Activated T-cell treated with anti-CD3 and anti-CD28 coated beads, Interleukin-2, amount 50 U/mL, for 24 hours (primary cell): ENCODE data around the gene C9orf152.
"Not testable (repeated sequence)": the region's sequence is repeated elsewhere in the genome, so short reads cannot be mapped to it uniquely, and the experiment has no call there.

Experiments
- DNase-seq: peaks from one replicate; pipeline ENCODE4 v3.0.0-alpha.2; 2020
- H3K27ac Mint-ChIP-seq: 2 replicates; pipeline ENCODE4 v1.8.0; 2020; ENCODE audit warnings: mild to moderate bottlenecking, mixed read lengths
- H3K27me3 Mint-ChIP-seq: 2 replicates; pipeline ENCODE4 v1.8.0; 2020; ENCODE audit warnings: mixed read lengths
- H3K36me3 Mint-ChIP-seq: 2 replicates; pipeline ENCODE4 v1.8.0; 2020; ENCODE audit warnings: low read depth, mixed read lengths
- H3K4me1 Mint-ChIP-seq: 2 replicates; pipeline ENCODE4 v1.8.0; 2020; ENCODE audit warnings: low read depth, mixed read lengths
- H3K4me3 Mint-ChIP-seq: 2 replicates; pipeline ENCODE4 v1.8.0; 2020; ENCODE audit warnings: mild to moderate bottlenecking, moderate library complexity, mixed read lengths
- H3K9me3 Mint-ChIP-seq: 2 replicates; pipeline ENCODE4 v1.8.0; 2020; ENCODE audit warnings: mixed read lengths

C9orf152 gene

GRCh38 chr9:110208031-110208430 lies at the start of gene C9orf152:
Gene C9orf152 (minus strand): TSS chr9:110208159. CDS start chr9:110207579, 580 bp downstream.
- Mint-ChIP-seq H3K36me3 (no peaks in the 10 kb centered on the region), H3K27me3 (peaks cover 3% of the 10 kb centered on the region), H3K4me1 (no peaks in the 10 kb centered on the region), H3K27ac (no peak within 1 kb of the TSS), H3K9me3 (no peaks in the 10 kb centered on the region), H3K4me3 (no peak within 1 kb of the TSS)
- no peak for DNase-seq

- Mint-ChIP-seq H3K4me1 (peaks cover 55% of the 10 kb centered on the region), H3K27me3 (no peaks in the 10 kb centered on the region), H3K27ac (peak overlapping the region; percentile 99), H3K4me3 (peak overlapping the region; percentile 94), H3K9me3 (no peaks in the 10 kb centered on the region), H3K36me3 (peaks cover 41% of the 10 kb centered on the region)
- peak; percentile 59 for DNase-seq
These were observed 49.3 kb upstream of the C9orf152 start for GRCh38 chr9:110257097-110257841.

- H3K36me3 Mint-ChIP-seq, result peaks cover 48% of the 10 kb centered on the region
- H3K27me3 Mint-ChIP-seq, result no peaks in the 10 kb centered on the region
- H3K27ac Mint-ChIP-seq, result peak within 1 kb of the TSS; percentile 99
- peak; percentile 94 for DNase-seq
- no peaks in the 10 kb centered on the region for H3K9me3 Mint-ChIP-seq
- H3K4me3 Mint-ChIP-seq, result peak within 1 kb of the TSS; percentile 94
- peaks cover 61% of the 10 kb centered on the region for H3K4me1 Mint-ChIP-seq
These were observed 48.6 kb upstream of the C9orf152 start, which contains the start of gene TXN for GRCh38 chr9:110256380-110257096. Gene TXN (minus strand): TSS chr9:110256507. CDS start chr9:110256435, 72 bp downstream.

GRCh38 chr9:110255463-110256379 lies 47.8 kb upstream of the C9orf152 start:
- Mint-ChIP-seq H3K9me3 (no peaks in the 10 kb centered on the region), H3K36me3 (peaks cover 56% of the 10 kb centered on the region), H3K27me3 (no peaks in the 10 kb centered on the region), H3K4me1 (peaks cover 65% of the 10 kb centered on the region), H3K27ac (peak overlapping the region; percentile 99), H3K4me3 (peak overlapping the region; percentile 94)
- DNase-seq, result peak; percentile 77

- peaks cover 70% of the 10 kb centered on the region for H3K4me1 Mint-ChIP-seq
- DNase-seq, result no peak
- no peaks in the 10 kb centered on the region for H3K27me3 Mint-ChIP-seq
- H3K27ac Mint-ChIP-seq, result peak overlapping the region; percentile 99
- peaks cover 62% of the 10 kb centered on the region for H3K36me3 Mint-ChIP-seq
- H3K9me3 Mint-ChIP-seq, result no peaks in the 10 kb centered on the region
- peak overlapping the region; percentile 94 for H3K4me3 Mint-ChIP-seq
These were observed 47.1 kb upstream of the C9orf152 start for GRCh38 chr9:110255034-110255462.

- DNase-seq, result no peak
- Mint-ChIP-seq H3K4me3 (peak overlapping the region; percentile 94), H3K36me3 (peaks cover 68% of the 10 kb centered on the region), H3K4me1 (peaks cover 73% of the 10 kb centered on the region), H3K9me3 (no peaks in the 10 kb centered on the region), H3K27ac (peak overlapping the region; percentile 99), H3K27me3 (no peaks in the 10 kb centered on the region)
These were observed 46.5 kb upstream of the C9orf152 start for GRCh38 chr9:110254500-110254899.

GRCh38 chr9:110252509-110253139 lies 44.7 kb upstream of the C9orf152 start:
- peaks cover 64% of the 10 kb centered on the region for H3K4me1 Mint-ChIP-seq
- peaks cover 85% of the 10 kb centered on the region for H3K36me3 Mint-ChIP-seq
- no peaks in the 10 kb centered on the region for H3K27me3 Mint-ChIP-seq
- no peaks in the 10 kb centered on the region for H3K9me3 Mint-ChIP-seq
- peak overlapping the region; percentile 71 for H3K27ac Mint-ChIP-seq
- peak overlapping the region; percentile 94 for H3K4me3 Mint-ChIP-seq
- DNase-seq, result no peak

GRCh38 chr9:110251770-110252169 lies 43.8 kb upstream of the C9orf152 start:
- Mint-ChIP-seq H3K4me1 (peaks cover 56% of the 10 kb centered on the region), H3K4me3 (peak overlapping the region; percentile 94), H3K27ac (peak overlapping the region; percentile 71), H3K36me3 (peaks cover 94% of the 10 kb centered on the region)
- H3K27me3 Mint-ChIP-seq, DNase-seq, H3K9me3 Mint-ChIP-seq: not testable (repeated sequence)

- Mint-ChIP-seq H3K36me3 (peaks cover 98% of the 10 kb centered on the region), H3K27me3 (no peaks in the 10 kb centered on the region), H3K4me3 (no peak overlapping the region), H3K9me3 (no peaks in the 10 kb centered on the region), H3K4me1 (peaks cover 56% of the 10 kb centered on the region), H3K27ac (peak overlapping the region; percentile 33)
- DNase-seq, result no peak
These were observed 43.3 kb upstream of the C9orf152 start for GRCh38 chr9:110251212-110251611.

GRCh38 chr9:110249603-110250002 lies 41.6 kb upstream of the C9orf152 start:
- peaks cover 97% of the 10 kb centered on the region for H3K36me3 Mint-ChIP-seq

GRCh38 chr9:110248361-110248760 lies 40.4 kb upstream of the C9orf152 start:
- H3K9me3 Mint-ChIP-seq, result no peaks in the 10 kb centered on the region
- H3K36me3 Mint-ChIP-seq, result peaks cover 89% of the 10 kb centered on the region
- peaks cover 41% of the 10 kb centered on the region for H3K4me1 Mint-ChIP-seq
- H3K27ac Mint-ChIP-seq, result peak overlapping the region; percentile 33
- no peaks in the 10 kb centered on the region for H3K27me3 Mint-ChIP-seq
- no peak overlapping the region for H3K4me3 Mint-ChIP-seq
- no peak for DNase-seq

More at GRCh38 chr9:110249603-110250002, 41.6 kb upstream of the C9orf152 start:
- Mint-ChIP-seq H3K4me1 (peaks cover 52% of the 10 kb centered on the region), H3K27me3 (no peaks in the 10 kb centered on the region), H3K27ac (peak overlapping the region; percentile 55), H3K4me3 (no peak overlapping the region), H3K9me3 (no peaks in the 10 kb centered on the region)
- no peak for DNase-seq

- no peak overlapping the region for H3K27ac Mint-ChIP-seq
- peaks cover 23% of the 10 kb centered on the region for H3K4me1 Mint-ChIP-seq
- DNase-seq, result no peak
- H3K27me3 Mint-ChIP-seq, result no peaks in the 10 kb centered on the region
- H3K4me3 Mint-ChIP-seq, result no peak overlapping the region
- no peaks in the 10 kb centered on the region for H3K9me3 Mint-ChIP-seq
- peaks cover 68% of the 10 kb centered on the region for H3K36me3 Mint-ChIP-seq
These were observed 38.3 kb upstream of the C9orf152 start for GRCh38 chr9:110246214-110246613.

- Mint-ChIP-seq H3K4me3 (no peak overlapping the region), H3K4me1 (peaks cover 10% of the 10 kb centered on the region), H3K27ac (no peak overlapping the region), H3K9me3 (no peaks in the 10 kb centered on the region), H3K27me3 (no peaks in the 10 kb centered on the region), H3K36me3 (peaks cover 52% of the 10 kb centered on the region)
- no peak for DNase-seq
These were observed 36.7 kb upstream of the C9orf152 start for GRCh38 chr9:110244616-110245015.
